Activated CD8-positive, alpha-beta memory T cell treated with anti-CD3 and anti-CD28 coated beads, Interleukin-2, amount 50 U/mL, for 4 hours (primary cell): Measurements from ENCODE around the gene YARS1.

Experiments used
- DNase-seq: peaks from one replicate; pipeline ENCODE4 v3.0.0-alpha.2; 2020

YARS1 gene

GRCh38 chr1:32817159-32817814, at the start of gene YARS1, which contains the start of gene S100PBP:
Gene YARS1, minus strand, starts transcription at chr1:32817358. Its CDS starts 114 bp downstream, at chr1:32817244.
Gene S100PBP, plus strand, starts transcription at chr1:32817653. Its CDS starts 8,447 bp downstream, at chr1:32826100.
- peak; percentile 100 for DNase-seq

DNA sequence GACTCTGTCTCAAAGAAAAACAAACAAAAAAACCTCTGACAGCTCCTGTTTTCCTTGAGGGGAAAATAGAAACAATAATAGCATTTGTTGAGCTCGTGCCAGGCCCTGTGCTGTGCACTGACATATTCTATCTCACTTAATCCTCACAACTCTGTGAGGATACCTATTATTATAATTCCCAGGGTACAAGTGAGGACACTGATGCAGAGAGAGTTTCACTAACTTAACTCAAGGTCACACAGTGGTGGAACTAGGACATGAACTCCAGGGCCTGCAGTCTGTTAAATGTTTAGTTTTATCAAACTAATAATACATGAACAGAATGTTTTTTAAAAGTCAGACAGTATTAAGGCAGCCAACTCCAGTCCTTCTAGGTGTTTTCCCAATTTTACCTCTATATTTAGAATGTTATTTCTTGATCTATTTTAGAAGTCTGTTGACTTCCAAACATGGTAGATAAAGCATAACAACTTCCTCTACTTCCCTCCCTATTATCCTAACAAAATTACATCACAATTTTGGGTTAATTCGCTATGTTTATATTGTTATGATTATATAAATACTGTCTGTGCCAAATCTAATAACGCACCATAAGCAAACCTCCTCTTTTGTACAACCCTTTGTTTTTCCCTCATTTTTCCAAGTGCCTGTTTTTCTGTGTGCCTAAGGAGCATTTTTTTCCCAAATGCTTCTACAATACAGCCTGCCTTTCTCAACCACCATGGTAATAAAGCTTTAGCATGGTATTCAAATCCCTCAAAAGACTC, 48.7 kb upstream of the YARS1 start:
- no peak for DNase-seq

DNA sequence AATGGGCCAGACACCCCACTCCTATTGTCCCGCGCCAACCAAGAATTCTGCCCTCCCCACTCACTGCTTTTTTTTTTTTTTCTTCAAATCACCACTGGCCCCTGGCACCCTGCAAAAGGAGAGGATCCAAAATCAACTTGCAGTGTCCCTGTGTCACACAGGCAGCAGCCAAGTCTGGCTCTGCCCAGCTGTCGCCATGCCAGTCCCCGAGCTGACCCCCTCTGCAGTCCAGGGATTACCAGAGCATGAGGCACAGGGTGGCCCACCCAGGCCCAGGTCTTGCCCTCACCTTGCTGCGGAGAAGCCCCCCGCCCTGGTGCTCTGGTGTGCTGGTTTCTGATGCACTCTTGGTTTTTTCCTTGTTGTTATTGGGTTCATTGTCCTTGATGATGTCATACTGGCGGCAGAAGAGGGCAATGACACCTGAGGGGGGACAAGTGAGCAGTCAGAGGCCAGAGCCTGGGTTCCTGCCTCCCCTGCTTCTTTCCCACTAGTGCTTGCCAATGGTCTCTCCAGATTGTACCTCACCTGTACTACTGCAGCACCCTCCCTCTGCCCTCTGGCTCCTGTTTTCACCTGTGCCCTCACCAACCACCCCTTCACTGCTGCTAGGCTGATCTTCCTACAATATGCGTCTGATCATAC, 47.3 kb upstream of the YARS1 start:
- DNase-seq: no peak

DNA sequence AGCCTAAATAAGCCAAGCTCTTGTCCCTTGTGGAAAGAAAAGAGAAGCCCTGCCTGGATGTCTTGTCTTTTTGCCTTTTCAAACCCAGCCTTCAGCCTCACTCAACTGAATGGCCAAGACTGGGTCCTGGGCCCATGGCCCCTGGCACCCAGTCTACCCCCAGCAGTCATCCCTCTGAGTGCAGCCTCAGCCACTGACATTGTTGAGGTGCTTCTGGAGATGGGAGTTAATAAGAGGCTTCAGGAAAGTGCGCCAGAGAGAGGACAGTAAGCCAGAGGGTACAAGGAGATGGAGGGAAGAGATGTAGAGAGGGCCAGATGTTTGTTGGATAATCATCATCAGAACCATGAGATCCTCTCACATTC, 46.7 kb upstream of the YARS1 start:
- DNase-seq: no peak

- DNase-seq: no peak
Observed at GRCh38 chr1:32863218-32863880, 46.2 kb upstream of the YARS1 start.

DNA sequence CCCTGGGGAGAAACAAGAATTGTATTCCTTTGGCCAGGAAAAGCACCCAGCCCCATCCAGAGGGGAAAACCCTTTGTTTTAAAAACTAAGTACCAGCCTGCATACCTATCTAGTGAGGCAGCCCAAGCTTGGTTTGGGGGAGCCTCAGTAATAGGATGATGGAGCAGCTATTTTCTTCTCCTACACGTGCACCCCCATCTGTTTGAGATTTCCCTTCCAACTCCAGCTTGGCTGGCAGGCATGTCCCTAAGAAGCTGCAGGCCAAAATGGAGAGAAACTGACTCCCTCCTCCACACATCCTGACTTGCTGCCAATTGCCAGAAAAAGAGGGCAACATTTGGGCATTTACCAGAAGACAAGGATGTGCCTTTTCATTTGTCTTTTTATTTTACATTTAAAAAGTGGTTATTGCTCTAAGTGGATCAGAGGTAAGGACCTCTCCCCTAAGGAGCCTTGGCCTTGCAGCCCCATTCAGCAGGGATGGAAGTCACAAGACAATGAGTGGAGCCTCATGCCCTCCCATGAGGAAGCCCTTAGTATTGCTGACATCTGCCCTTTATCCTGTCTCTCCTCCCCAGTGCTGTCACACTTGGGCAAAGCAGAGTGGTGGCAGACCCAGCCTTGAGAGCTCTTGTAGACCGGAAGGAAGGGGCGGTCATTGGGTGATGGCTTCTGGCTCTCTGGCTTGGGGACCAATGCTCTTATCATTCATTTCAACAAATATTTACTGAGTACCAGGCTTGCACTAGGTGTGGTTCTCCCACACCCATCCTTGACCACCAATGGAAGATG, 44.9 kb upstream of the YARS1 start:
- DNase-seq: no peak

GRCh38 chr1:32860566-32860965, 43.4 kb upstream of the YARS1 start:
- no peak for DNase-seq

DNA sequence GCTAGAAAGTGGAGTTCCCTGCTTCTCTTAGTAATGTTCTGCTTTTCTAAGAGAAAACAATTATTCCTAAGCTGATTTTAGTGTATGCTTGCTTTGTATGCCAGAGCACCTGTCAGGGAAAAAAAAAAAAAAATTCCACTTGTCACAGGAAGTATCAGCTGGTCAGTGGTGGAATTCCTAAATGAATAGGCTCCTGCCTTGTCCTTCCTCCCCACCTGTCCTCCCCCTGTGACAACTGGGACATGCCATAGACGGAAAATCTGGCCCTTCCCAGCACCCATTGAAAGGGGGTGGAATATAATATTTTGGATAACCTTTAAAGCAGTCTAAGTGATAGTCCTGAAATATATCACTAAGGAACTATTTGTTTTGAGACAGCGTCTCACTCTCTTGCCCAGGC, 42.8 kb upstream of the YARS1 start:
- DNase-seq: no peak

DNA sequence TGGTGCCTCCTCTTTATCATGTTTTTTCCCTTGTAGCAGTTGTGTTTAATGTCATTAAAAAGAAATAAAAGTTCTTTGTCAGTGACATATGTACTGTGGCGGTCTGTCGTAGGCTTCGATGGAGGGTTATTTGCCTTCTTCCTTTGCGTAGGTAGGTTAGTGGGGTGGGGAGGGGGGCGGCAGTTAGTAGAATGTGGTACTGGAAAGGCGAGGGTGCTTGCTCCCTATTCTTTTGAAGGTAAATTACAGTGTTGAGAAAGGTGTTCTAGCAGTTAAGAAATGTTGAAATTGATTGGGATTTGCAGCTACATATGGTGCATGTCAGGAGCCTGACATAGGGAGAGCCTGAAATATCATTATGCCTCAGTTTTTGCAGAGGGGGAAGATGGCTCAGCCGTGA, 41.6 kb upstream of the YARS1 start:
- no peak for DNase-seq

DNA sequence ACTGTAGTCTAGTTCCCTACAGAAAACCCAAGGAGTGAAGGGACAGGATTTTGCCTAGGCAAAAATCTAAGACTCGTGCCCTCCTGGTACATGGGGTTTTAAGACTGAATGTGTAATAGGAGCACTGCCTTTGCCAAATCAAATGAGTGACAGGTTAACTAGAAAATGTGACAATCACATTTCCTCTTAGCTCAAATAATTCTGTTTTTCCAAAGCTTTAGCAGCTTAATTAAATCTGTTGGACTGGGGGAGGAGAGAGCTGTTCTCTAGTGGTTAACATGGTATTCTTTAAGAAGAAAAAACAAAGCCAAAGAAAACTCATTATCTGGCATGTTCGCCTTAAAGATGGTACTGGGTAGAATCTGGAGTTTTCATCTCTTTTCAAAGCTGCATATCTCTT, 41.0 kb upstream of the YARS1 start:
- no peak for DNase-seq

- DNase-seq: no peak
Observed at GRCh38 chr1:32855861-32856617, 38.9 kb upstream of the YARS1 start.

- no peak for DNase-seq
Observed at GRCh38 chr1:32848354-32849063, 31.4 kb upstream of the YARS1 start.

- DNase-seq: no peak
Observed at GRCh38 chr1:32831878-32832277, 14.7 kb upstream of the YARS1 start.

- DNase-seq: no peak
Observed at GRCh38 chr1:32830092-32830852, 13.1 kb upstream of the YARS1 start.

GRCh38 chr1:32828341-32828740, 11.2 kb upstream of the YARS1 start:
- no peak for DNase-seq

- DNase-seq: no peak
Observed at GRCh38 chr1:32825181-32825580, 8.0 kb upstream of the YARS1 start.

GRCh38 chr1:32818804-32819541, 1.8 kb upstream of the YARS1 start:
- no peak for DNase-seq

DNA sequence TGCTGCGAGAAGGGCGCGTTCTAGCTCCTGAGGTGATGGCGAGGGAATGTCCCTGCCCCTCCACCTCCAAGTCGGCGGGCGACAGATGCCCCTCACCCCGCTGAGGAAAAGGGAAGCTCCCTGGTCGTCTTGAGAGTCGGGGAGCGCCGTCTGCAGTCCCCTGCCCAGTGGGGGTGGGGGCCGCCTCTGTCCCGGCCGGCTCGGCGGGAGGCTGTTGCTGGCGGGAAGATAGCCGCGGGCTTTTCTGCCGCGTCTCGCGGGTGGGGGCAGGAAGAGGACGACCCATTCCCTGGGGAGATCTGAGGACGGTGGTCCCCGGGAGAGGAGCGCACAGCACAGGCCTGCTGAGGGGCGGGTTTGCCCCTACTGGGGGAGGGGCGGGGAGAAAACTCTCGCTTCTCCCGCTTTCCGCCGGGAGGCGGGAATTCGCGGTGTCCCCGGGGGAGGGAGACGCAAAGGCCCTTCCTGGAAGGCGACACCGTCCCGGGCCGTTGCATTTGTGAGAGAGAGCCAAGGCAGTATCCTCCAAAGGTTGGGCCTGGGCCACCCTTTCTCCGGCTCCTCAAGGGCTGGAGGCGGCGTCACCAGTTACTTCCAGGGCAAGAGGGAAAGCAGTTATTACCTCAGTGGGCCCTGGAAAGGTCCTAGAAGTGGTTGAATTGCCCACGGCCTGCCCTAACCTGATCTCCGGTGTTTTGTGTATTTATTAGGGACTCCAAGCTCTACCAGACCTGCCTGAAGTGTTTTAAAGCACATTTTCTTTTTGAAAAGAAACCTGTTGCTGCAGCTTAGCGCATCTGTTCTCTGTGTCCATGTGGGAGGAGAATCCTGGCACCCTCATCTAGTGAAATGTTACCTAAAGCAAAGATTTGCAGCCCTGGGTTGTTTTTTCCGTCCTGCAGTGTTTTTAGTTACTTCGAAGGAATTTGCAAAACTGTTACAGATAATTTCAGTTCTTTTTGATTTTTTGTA, 943 bp upstream of the YARS1 start:
- DNase-seq: peak; percentile 44
